HG03442 (cell line): Measurements from ENCODE around the gene ELMOD3.
"Not testable (repeated sequence)": the region's sequence is repeated elsewhere in the genome, so short reads cannot be mapped to it uniquely, and the experiment has no call there.

Experiments used
- ATAC-seq: cut with Tn5 transposase; IDR thresholded peaks from one replicate; pipeline ENCODE4 v1.9.1; 2021; ENCODE audit warnings: mild to moderate bottlenecking, moderate library complexity; ENCODE audit not compliant: unreplicated experiment

Gene ELMOD3

DNA sequence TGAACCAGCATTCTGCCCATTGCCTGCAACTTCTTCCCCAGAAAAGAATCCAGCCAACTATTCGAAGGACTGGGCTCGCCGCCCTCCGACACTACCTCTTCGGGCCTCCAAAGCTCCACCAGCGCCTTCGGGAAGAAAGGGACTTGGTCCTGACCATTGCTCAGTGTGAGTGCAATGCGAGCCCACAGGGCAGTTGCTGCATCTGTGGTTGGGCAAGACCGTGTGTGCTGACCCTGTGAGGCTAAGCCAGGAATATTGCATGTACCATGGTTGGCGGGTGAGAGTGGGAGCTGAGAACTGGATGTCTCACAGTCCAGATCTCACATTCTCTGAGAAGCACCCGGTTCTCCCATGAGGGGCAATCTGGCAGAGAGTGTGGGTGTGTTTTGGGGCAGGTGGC is 16.5 kb downstream of the ELMOD3 start:
- ATAC-seq: no peak

DNA sequence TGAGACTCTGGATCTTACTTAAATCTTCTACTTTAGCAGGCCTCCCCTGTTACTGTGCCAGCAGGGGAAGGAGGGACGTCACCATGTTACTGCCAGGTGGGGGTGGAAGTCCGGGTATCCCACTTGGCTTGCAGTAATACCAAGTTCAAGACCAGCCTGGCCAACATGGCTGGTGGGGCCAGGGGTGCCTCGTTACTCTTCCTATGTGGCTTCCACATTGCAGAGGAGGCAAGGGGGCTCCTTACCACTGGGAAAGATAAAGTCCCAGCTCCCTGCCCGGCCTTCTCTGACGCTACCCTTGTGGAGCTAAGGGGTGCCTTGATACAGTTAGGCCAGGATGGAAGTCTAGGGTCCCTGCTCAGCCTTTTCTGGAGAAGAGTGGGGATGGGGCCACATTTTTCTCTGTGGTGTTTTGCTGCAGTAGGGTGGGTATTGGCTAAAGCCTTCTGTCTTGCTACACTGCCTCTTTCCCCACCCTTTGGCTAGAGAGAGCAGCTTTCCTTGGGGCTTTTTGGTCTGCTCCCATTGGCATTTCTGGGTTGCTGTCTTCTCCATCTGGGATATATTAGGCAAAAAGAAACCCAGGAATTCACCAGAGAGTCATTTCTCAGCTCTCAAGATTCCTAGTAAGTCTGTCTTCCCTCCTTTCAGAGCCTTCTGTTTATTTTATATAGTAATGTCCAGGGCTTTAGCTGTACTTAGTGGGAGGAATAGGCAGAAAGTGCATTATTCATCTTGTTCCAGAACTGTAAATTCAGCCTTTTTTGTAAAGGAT is 21.9 kb downstream of the ELMOD3 start:
- no peak for ATAC-seq

DNA sequence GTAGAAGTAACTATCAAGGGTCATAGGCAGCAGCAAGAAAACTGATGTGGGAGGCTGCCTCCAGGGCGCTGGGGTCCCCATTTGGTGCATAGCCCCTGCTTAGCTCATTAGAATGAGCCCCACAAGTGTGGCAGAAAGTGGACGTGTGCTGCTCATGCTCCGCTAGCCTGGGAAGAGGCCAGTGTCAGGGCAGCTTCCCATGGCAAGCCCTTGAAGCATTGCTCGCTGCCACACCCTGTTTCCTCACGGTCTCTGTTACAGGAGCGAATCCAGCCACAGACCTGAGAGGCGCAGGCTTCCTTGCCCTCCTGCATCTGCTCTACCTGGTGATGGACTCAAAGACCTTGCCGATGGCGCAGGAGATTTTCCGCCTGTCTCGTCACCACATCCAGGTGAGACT is 22.5 kb downstream of the ELMOD3 start:
- ATAC-seq: no peak

- no peak for ATAC-seq
Observed at GRCh38 chr2:85378257-85378656, 23.7 kb downstream of the ELMOD3 start.

DNA sequence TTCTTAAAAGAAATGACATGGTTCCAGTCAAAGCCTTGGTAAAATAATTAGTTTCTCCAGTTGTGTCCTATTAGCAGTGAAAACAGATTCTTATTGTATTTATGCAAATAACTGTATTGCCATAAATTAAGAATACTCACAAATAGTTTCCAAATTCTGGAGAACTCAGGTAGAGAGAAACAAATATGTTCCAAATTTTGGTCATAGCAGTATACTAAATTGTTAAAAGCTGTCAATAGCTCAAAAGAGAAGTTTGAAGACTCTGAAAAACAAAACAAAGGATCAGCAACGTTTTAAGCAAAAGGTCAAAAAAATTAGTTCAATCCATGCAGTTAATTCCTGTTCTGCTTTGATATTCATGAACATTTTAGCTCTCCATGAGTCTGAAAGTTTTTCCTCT is 25.5 kb downstream of the ELMOD3 start:
- ATAC-seq: no peak

DNA sequence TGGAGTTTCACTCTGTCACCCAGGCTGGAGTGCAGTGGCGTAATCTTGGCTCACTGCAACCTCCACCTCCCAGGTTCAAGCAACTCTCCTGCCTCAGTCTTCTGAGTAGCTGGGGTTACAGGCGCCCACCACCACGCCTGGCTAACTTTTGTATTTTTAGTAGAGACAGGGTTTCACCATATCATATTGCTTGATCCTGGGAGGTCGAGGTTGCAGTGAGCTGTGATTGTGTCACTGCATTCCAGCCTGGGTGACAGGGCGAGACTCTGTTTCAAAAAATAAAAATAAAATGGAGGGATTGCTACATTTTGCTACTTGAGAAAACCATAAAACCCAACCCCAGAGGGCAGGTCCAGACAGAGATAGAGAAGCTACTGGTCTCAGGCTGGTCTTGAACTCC is 28.6 kb downstream of the ELMOD3 start:
- not testable (repeated sequence) for ATAC-seq

DNA sequence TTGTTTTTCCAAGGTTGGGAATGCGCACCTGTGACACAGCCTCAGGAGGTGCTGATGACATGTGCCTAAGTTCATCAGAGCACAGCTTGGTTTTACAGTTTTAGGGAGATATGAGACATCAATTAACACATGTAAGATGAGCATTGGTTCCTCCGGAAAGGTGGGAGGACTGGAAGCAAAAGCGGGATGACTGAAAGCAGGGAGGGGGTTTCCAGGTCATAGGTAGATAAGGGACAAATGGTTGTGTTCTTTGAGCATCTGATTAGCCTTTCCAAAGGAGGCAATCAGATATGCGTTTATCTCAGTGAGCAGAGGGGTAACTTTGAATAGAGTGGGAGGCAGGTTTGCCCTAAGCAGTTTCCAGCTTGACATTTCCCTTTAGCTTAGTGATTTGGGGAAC is 29.3 kb downstream of the ELMOD3 start:
- no peak for ATAC-seq

DNA sequence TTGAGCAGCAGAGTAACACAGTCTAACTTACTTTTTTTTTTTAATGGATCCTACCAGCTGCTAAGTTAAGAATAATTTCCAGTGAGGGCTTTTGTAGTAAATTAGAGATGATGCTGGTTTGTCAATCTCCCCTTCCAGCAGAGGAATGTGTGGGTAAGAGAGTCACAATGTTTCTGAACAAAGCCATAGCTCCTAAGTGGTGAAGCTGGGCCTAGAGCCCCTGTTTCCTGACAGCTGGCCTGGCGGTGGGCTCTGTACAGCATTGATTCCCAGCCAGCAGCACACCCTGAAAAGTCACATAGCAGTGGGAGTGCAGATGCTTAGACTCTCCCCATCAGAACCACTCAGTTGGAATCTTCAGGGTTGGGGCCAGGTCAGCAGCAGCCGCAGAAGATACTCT is 31.2 kb downstream of the ELMOD3 start:
- ATAC-seq: no peak

DNA sequence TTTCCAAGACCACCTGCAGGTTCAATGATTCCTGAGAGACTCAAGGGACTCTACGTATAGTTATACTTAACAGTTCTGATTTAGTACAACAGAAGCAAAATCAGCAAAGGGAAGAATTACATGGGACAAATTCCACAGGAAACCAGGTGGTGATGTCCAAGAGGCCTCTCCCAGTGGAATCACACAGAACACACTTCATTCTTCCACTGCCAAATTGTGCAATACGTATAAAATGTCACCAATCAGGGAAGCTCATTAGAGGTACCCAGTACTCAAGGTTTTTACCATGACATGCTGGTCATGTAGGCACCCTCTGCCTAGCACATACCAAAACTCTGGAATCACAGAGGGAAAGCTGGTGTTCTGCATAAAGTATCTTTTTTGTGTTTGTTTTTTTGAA is 33.2 kb downstream of the ELMOD3 start:
- ATAC-seq: no peak

DNA sequence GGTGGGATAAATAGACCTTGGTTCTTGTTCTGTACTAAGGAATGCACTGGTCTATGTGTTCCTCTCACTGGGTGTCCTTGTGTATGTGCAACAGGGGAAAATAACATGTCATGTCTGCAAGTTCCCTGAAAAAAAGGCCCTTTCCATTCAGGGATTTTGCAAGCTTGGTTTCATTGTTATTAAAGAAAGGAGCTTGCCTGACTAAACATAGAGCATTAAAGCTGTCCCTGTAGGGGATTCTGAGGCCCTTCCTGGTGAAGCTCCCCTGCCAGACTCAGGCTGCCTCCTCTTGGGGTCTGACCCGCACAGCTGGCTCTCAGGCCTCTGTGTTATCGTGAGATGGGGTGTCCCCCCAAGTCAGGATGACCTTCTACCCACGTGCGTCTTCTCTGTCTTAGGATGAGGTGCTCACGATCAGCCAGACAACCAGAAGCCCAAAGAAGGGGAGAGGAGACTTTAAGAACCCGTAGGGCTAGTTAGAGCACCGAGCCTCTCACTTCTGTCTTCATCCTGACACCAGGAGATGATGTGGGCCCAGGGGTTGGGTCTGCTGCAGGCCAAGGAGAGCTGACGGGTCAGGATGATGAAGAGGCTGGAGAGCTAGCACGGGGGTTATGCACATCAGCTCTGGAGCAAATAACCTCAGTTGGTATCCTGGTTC is 34.4 kb downstream of the ELMOD3 start:
- no peak for ATAC-seq

DNA sequence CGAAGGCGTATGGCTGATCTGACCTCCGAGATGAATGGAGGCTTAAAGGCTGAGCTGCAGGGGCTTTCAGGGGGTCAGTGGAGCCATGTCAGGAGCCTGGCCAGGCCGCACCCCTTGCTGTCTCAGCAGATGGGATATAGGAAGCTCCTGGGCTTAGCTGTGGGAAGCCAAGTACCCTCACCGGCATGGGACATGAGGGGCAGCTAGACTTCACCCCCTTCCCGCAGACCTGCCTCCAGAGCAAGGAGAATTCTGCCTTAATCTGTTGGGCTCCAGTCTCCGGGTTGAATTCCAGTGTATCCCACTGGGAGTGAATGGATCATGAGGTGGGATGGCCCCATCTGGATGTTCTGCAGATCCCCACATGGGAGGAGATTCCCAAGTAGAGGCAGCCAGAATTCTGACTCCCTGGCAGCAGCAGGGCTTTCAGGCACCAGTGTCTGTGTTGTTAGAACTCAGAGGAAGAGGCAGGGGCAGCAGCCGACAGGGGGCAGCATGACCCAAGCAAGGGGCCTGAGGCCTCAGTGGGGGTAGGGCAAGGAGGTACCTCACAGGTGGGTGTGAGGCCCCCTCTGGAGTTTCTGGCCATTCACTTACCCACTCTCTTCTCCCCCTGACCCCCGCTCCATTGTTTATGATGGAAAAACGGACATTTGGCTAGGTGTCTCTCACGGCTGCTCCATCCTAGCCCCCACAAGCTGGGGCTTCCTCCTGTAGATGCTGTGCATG is 36.5 kb downstream of the ELMOD3 start:
- no peak for ATAC-seq

- no peak for ATAC-seq
Observed at GRCh38 chr2:85393836-85394235, 39.3 kb downstream of the ELMOD3 start.

- no peak for ATAC-seq
Observed at GRCh38 chr2:85394261-85394681, 39.7 kb downstream of the ELMOD3 start.

GRCh38 chr2:85394976-85395375 is 40.4 kb downstream of the ELMOD3 start:
- no peak for ATAC-seq

GRCh38 chr2:85395912-85396475 is 41.4 kb downstream of the ELMOD3 start:
- no peak for ATAC-seq

GRCh38 chr2:85396531-85397470 is 42.2 kb downstream of the ELMOD3 start:
- ATAC-seq: no peak

GRCh38 chr2:85397925-85398331 is 43.4 kb downstream of the ELMOD3 start:
- no peak for ATAC-seq

- no peak for ATAC-seq
Observed at GRCh38 chr2:85398426-85399182, 44.0 kb downstream of the ELMOD3 start.

- no peak for ATAC-seq
Observed at GRCh38 chr2:85399183-85399455, 44.5 kb downstream of the ELMOD3 start.

- no peak for ATAC-seq
Observed at GRCh38 chr2:85400023-85400422, 45.5 kb downstream of the ELMOD3 start.
